Fibroblast of upper back skin (primary cell): ENCODE measurements around the gene RNF168.
"Not testable (repeated sequence)": the region's sequence is repeated elsewhere in the genome, so short reads cannot be mapped to it uniquely, and the experiment has no call there.

Experiments
- DNase-seq: peaks from one replicate; pipeline ENCODE4 v3.0.0-alpha.2; 2013

RNF168 gene

GRCh38 chr3:196463804-196464203, 39.8 kb downstream of the RNF168 start:
- DNase-seq: no peak

- no peak for DNase-seq
Measured at GRCh38 chr3:196463478-196463756, 40.2 kb downstream of the RNF168 start.

DNA sequence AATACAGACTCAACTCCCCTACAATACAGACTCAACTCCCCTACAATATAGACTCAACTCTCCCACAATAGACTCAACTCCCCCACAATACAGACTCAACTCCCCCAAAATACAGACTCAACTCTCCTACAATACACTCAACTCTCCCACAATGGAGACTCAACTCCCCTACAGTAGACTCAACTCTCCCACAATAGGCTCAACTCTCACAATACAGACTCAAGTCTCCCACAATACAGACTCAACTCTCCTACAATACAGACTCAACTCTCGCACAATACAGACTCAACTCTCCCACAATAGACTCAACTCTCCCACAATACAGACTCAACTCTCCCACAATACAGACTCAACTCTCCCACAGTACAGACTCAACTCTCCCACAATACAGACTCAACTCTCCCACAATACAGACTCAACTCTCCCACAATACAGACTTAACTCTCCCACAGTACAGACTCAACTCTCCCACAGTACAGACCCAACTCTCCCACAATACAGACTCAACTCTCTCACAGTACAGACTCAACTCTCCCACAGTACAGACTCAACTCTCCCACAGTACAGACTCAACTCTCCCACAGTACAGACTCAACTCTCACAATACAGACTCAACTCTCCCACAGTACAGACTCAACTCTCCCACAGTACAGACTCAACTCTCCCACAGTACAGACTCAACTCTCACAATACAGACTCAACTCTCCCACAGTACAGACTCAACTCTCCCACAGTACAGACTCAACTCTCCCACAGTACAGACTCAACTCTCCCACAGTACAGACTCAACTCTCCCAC, 40.7 kb downstream of the RNF168 start:
- not testable (repeated sequence) for DNase-seq

DNA sequence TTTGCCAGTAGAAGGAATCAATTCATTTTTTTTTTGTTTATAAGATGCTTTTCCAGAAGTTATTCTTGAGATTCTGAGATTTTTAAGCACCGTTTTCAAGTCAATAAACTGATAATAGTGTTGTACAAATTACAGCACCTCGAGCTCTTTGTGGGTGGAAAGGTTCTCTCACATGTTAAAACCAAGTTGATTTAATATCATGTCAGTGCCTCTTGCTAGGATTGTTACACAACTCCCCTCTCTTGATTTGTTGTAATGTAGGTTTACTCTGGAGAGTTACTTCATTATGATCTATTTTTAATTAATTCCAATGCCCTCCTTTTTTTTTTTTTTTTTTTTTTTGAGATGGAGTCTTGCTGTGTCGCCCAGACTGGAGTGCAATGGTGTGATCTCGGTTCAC, 45.5 kb downstream of the RNF168 start:
- DNase-seq: no peak

DNA sequence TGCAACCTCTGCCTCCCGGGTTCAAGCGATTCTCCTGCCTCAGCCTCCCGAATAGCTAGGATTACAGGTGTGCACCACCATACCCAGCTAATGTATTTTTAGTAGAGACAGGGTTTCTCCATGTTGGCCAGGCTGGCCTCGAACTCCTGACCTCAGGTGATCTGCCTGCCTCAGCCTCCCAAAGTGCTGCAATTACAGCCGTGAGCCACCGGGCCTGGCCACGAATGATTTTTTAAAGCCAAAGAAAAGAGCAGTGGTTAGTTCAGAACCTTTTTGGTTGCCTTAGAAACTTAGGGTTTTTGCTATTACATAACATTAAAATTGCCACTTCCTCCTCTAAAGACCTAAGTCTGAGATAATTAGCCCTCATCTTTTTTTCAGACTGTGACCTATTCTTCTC, 46.1 kb downstream of the RNF168 start:
- not testable (repeated sequence) for DNase-seq

DNA sequence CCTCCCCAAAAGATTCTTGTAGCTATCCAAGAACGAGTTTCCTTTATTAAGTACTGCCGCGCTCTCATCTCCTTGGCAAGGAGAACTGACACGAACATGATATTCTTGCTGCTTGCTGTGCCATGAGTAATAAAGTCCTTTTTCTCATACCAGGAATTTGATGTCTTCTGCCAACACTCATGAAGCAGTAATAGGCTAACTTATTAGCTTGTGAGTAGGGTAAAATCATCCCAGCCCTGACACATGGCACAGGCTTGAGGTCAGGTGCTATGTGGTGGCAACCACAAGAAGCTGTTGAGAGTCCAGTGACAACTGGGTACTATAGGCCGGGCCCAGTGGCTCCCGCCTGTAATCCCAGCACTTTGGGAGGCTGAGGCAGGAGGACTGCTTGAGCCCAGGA, 48.6 kb downstream of the RNF168 start:
- peak; percentile 18 for DNase-seq

GRCh38 chr3:196445391-196445790, 58.2 kb downstream of the RNF168 start:
- DNase-seq: not testable (repeated sequence)

- no peak for DNase-seq
Measured at GRCh38 chr3:196444500-196444894, 59.1 kb downstream of the RNF168 start.

DNA sequence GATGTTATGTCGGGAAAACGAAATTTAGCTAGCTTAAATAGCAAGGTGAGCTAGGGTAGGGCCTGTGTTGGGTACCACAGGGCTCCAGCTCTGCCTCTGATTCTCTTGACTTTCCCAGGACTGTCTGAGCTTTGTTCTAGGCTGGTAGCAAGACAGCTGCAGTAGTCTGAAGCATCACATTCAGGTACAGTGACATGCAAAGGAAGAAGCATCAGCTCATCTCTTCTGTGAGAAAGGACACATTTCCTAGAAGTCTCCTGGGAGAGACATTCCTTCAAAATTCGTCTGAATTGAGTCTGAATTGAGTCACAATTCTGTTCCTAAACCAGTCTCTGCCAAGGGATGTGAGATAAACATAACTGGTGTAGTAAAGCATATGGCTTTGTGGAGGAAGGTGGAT, 62.9 kb downstream of the RNF168 start:
- peak; percentile 24 for DNase-seq

DNA sequence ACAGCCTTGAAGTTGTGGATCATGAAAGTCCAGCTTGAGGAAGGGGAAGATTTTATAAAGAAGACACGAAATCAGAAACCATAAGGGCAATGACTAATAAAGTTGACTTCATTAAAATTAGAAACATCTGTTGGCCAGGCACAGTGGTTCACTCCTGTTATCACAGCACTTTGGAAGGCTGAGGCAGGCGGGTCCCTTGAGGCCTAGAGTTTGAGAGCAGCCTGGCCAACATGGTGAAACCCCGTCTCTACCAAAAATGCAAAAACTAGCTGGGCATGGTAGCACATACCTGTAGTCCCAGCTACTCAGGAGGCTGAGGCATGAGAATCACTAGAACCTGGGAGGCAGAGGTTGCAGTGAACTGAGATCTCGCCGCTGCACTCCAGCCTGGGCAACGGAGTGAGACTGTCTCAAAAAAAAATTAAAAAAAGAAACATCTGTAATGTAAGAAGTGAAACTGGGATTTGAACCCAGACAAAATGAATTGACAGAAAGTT, 63.5 kb downstream of the RNF168 start:
- peak; percentile 91 for DNase-seq

- DNase-seq: peak; percentile 93
Measured at GRCh38 chr3:196432137-196432879, 71.3 kb downstream of the RNF168 start, which contains the start of gene UBXN7. TSS of gene UBXN7 (minus strand) at chr3:196432427. CDS start at chr3:196432399, 28 bp downstream.

DNA sequence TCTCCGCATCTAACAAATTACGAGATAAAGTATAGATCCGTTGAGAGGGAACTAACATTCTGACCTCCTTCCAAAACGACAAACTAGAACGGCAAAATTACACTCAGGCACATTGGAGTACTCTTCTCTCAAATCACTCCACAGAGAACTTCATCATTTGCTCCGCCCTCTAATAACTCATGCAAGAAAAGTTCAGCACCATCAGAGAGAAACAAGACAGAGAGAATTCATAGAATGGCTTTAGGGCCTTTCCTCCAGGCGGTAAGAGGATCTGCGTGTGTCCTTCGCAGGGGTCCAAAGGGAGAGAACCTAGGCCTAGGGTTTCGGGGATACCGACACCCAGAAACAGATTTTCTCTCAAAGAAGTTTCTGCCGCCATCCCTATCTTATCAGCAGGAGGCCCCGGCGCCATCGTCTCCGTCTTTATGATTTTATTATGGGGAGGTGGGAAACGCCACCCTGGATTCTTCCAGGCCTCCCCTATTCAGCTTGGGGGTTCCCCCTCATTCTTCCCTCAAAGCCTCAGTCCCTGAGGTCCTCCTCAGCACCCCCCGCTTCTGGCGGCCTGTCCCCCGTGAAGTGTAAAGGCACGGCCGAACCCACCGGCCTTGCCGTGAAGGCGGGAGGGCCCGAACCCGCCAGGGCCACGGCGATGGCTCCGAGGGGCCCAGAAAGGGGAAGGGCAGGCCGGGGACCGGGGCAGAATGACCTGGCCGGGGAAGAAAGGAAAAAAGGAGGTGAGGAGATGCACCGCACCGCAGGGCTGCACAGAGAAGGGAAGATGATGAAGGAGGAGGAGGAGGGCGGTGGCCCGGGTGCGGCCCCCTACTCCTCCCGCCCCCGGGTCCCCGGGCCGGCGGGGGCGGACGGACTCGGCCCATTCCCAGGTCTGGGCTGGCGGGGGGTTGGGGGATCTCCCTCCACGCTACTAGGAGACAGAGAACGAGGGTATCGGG, 72.1 kb downstream of the RNF168 start:
- DNase-seq: peak; percentile 55

GRCh38 chr3:196428041-196428440, 75.5 kb downstream of the RNF168 start:
- DNase-seq: no peak

- not testable (repeated sequence) for DNase-seq
Measured at GRCh38 chr3:196424421-196424820, 79.1 kb downstream of the RNF168 start.

- no peak for DNase-seq
Measured at GRCh38 chr3:196423044-196423781, 80.4 kb downstream of the RNF168 start.

DNA sequence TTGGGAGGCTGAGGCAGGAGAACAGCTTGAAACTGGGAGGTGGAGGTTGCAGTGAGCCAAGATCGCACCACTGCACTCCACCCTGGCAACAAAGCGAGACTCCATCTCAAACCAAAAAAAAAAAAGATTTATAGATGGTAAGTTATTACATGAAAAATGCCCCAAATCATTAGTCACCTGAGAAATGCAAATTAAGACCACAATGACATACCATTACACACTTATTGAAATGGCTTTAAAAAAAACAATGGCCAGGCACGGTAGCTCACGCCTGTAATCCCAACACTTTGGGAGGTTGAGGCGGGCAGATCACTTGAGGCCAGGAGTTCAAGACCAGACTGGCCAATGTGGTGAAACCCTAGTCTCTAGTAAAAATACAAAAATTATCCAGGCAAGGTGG, 81.9 kb downstream of the RNF168 start:
- not testable (repeated sequence) for DNase-seq

- no peak for DNase-seq
Measured at GRCh38 chr3:196419386-196419785, 84.2 kb downstream of the RNF168 start.
